ENCODE results near the gene MYO1D.

Gene MYO1D

GRCh38 chr17:32609884-32610650, 266.9 kb downstream of the MYO1D start:
- no peak for DNase-seq

- peak; percentile 42 for DNase-seq
Observed at GRCh38 chr17:32609085-32609484, 267.8 kb downstream of the MYO1D start.

GRCh38 chr17:32608267-32608666, 268.7 kb downstream of the MYO1D start:
- DNase-seq: no peak

GRCh38 chr17:32604966-32605365, 272.0 kb downstream of the MYO1D start:
- no peak for DNase-seq

- DNase-seq: no peak
Observed at GRCh38 chr17:32602396-32602795, 274.5 kb downstream of the MYO1D start.

GRCh38 chr17:32601866-32602265, 275.1 kb downstream of the MYO1D start:
- no peak for DNase-seq

GRCh38 chr17:32596628-32597027, 280.3 kb downstream of the MYO1D start:
- peak; percentile 8 for DNase-seq

- DNase-seq: no peak
Observed at GRCh38 chr17:32596206-32596605, 280.7 kb downstream of the MYO1D start.

GRCh38 chr17:32593003-32593402, 283.9 kb downstream of the MYO1D start:
- DNase-seq: no peak

GRCh38 chr17:32591405-32591804, 285.5 kb downstream of the MYO1D start:
- DNase-seq: no peak

GRCh38 chr17:32590974-32591373, 285.9 kb downstream of the MYO1D start:
- DNase-seq: no peak

GRCh38 chr17:32588982-32589381, 287.9 kb downstream of the MYO1D start:
- no peak for DNase-seq

GRCh38 chr17:32588135-32588534, 288.8 kb downstream of the MYO1D start:
- no peak for DNase-seq

GRCh38 chr17:32586666-32587065, 290.3 kb downstream of the MYO1D start:
- peak; percentile 84 for DNase-seq

- DNase-seq: peak; percentile 76
Observed at GRCh38 chr17:32584792-32585191, 292.1 kb downstream of the MYO1D start.

GRCh38 chr17:32583053-32583452, 293.9 kb downstream of the MYO1D start:
- no peak for DNase-seq

- no peak for DNase-seq
Observed at GRCh38 chr17:32575852-32576251, 301.1 kb downstream of the MYO1D start.

GRCh38 chr17:32570081-32570396, 306.9 kb downstream of the MYO1D start:
- peak; percentile 21 for DNase-seq

- DNase-seq: peak; percentile 47
Observed at GRCh38 chr17:32569171-32570080, 307.5 kb downstream of the MYO1D start.

GRCh38 chr17:32568705-32569104, 308.2 kb downstream of the MYO1D start:
- no peak for DNase-seq

GRCh38 chr17:32567511-32567910, 309.4 kb downstream of the MYO1D start:
- DNase-seq: no peak

- no peak for DNase-seq
Observed at GRCh38 chr17:32567086-32567485, 309.8 kb downstream of the MYO1D start.

GRCh38 chr17:32566303-32566702, 310.6 kb downstream of the MYO1D start:
- DNase-seq: no peak

GRCh38 chr17:32565401-32565800, 311.5 kb downstream of the MYO1D start:
- DNase-seq: no peak

Data from fibroblast of skin of right biceps (primary cell).